ENCODE measurements around the gene PRRT1B.

GRCh38 chr9:131513177-131513576, 32.1 kb upstream of the PRRT1B start:
- no peak for TF ChIP-seq POLR2AphosphoS5 (IDR thresholded peaks at IDR 0.05; ENCODE audit: low read depth, low read length)
- TF ChIP-seq REST (IDR thresholded peaks at IDR 0.05; ENCODE audit: insufficient read depth in 1 of 2, low read depth in 2 of 2, low read length in 2 of 2) = no peak
- no peak for TF ChIP-seq TAF1 (IDR thresholded peaks at IDR 0.05; ENCODE audit: borderline replicate concordance, insufficient read depth, low read length)
- TF ChIP-seq SIN3A (IDR thresholded peaks at IDR 0.05; ENCODE audit: borderline replicate concordance, insufficient read depth, low read length) = no peak
- TF ChIP-seq FOXP2 (optimal IDR thresholded peaks at IDR 0.05; ENCODE audit: borderline replicate concordance, extremely low read depth, extremely low read length, insufficient read depth) = no peak
